OCI-LY7 (cell line): ENCODE data around the gene CYTH3. TPM values are rescaled to one million over a fixed set of nuclear protein-coding genes. Genes with fewer than 3 reads are reported as not detected.

Source experiments
- BruUV-seq: library from RNA; stranded (reverse); fragments of 400-500 nt; replicated peaks from 2 replicates; lab custom pipeline; 2021; lab: Mats Ljungman, UMichigan
- CTCF ChIA-PET: fragments of 300-600 bp; sonication (Branson Sonifier 250); formaldehyde crosslinking; loops from one replicate; lab custom pipeline; 2022; ENCODE audit warnings: antibody characterized with exemption; ENCODE audit not compliant: unreplicated experiment; lab: Charles Lee
- POLR2A ChIA-PET: fragments of 300-600 bp; sonication (Branson Sonifier 250); formaldehyde crosslinking; loops from one replicate; lab custom pipeline; 2022; ENCODE audit warnings: antibody characterized with exemption; lab: Charles Lee
- DNase-seq: peaks from one replicate; pipeline ENCODE4 v3.0.0-alpha.2; 2015; ENCODE audit warnings: low spot score
- H2AFZ ChIP-seq: fragments of 200-600 bp; sonication (generic), shearing (Covaris generic); 2 replicates; pipeline ENCODE4 v1.6.1; 2014; ENCODE audit warnings: mild to moderate bottlenecking, antibody characterized with exemption, low read length, moderate library complexity
- H3K27ac ChIP-seq: fragments of 200-600 bp; sonication (generic); 2 replicates; pipeline ENCODE4 v1.5.1; 2014; ENCODE audit warnings: mixed run types, low read depth, mild to moderate bottlenecking, moderate library complexity, low read length, inconsistent platforms; ENCODE audit not compliant: poor library complexity, severe bottlenecking
- H3K36me3 ChIP-seq: fragments of 200-600 bp; sonication (generic); 2 replicates; pipeline ENCODE4 v1.6.1; 2014; ENCODE audit warnings: mild to moderate bottlenecking, antibody characterized with exemption, low read length, moderate library complexity, mixed read lengths; ENCODE audit not compliant: insufficient read depth
- H3K4me1 ChIP-seq: fragments of 200-600 bp; sonication (generic); 2 replicates; pipeline ENCODE4 v1.5.1; 2014; ENCODE audit warnings: mild to moderate bottlenecking, low read length; ENCODE audit not compliant: insufficient read depth, poor library complexity, severe bottlenecking
- H3K4me2 ChIP-seq: fragments of 200-600 bp; sonication (generic); 2 replicates; pipeline ENCODE4 v1.6.1; 2014; ENCODE audit warnings: mild to moderate bottlenecking, low read length
- H3K4me3 ChIP-seq: fragments of 200-600 bp; sonication (generic); 2 replicates; pipeline ENCODE4 v1.5.1; 2014; ENCODE audit warnings: mild to moderate bottlenecking, low read depth, low read length; ENCODE audit not compliant: poor library complexity, severe bottlenecking
- H3K79me2 ChIP-seq: fragments of 200-600 bp; sonication (generic); 2 replicates; pipeline ENCODE4 v1.6.1; 2016; ENCODE audit warnings: low read depth, mild to moderate bottlenecking, low read length, moderate library complexity, mixed read lengths; ENCODE audit not compliant: insufficient read depth
- H3K9me2 ChIP-seq: fragments of 200-600 bp; sonication (generic); 2 replicates; pipeline ENCODE4 v1.6.1; 2016; ENCODE audit warnings: mild to moderate bottlenecking, low read length, mixed read lengths; ENCODE audit not compliant: insufficient read depth
- H3K9me3 ChIP-seq: fragments of 200-600 bp; sonication (generic); 2 replicates; pipeline ENCODE4 v1.6.1; 2014; ENCODE audit warnings: mild to moderate bottlenecking, mixed run types, low read length, mixed read lengths
- H4K20me1 ChIP-seq: fragments of 200-600 bp; sonication (generic); 2 replicates; pipeline ENCODE4 v1.6.1; 2014; ENCODE audit warnings: mild to moderate bottlenecking, antibody characterized with exemption, low read length, moderate library complexity, mixed read lengths; ENCODE audit not compliant: insufficient read depth
- CTCF ChIP-seq: fragments of 200-600 bp; sonication (generic); conservative IDR thresholded peaks from 2 replicates; pipeline ENCODE4 v1.5.1; 2014; ENCODE audit warnings: mild to moderate bottlenecking, antibody characterized with exemption, low read length, moderate library complexity, mixed read lengths
- EZH2phosphoT487 ChIP-seq: fragments of 200-600 bp; sonication (generic); IDR thresholded peaks from 2 replicates; pipeline ENCODE4 v1.6.1; 2018; ENCODE audit warnings: low read depth, borderline replicate concordance, mild to moderate bottlenecking, mixed run types, antibody characterized with exemption, low read length, moderate library complexity, mixed read lengths
- intact Hi-C: fragments of 100-400 bp; cut with micrococcal nuclease; formaldehyde crosslinking; loops from one replicate; pipeline ENCODE4 v1.10.0; 2022; ENCODE audit not compliant: unreplicated experiment
- total RNA-seq, 2 experiments: library from RNA; depleted of rRNA in 1 of 2; stranded (reverse); fragments of >200 nt in 1 of 2; shearing (Covaris generic) in 1 of 2; gene quantifications; 2 replicates each; pipeline ENCODE4 v1.2.3, GENCODE V29; 2014 to 2022

Gene CYTH3
- total RNA-seq, 2 experiments from 2014 or later = 3.7 to 4.7 TPM

DNA sequence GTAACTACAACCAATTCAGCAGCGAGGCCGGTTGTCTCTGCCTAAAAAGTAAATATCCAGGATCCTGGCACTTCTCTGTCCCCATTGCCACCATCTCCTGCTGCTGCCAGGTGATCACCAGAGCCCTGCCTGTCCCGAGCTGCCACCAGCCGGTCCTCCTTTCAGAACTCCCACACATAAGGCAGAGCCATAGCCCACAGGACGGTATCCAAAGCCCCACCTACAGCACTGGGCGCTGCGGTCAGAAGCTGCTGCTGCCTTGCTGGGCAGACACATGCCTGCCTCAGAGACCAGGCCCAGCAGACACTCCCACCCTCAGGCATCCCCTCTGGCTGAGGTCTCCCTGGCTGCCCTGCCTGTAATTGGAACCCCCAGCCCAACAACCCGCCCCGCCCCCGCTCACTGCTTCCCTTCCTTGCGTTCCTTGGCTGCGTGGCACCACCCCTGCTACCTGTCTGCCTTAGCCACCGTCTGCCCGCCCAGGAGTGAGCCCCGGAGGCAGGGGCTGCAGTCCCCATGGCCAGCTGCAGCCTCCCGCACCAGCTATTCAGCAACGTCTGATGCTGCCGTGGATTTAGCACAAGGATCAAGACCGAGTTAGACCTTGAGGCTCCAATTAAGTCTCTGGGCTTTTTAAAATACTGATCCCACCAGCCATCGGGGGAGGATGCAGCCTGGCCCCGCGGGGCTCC lies 100.7 kb downstream of the CYTH3 start:
- Histone ChIP-seq H2AFZ (no peak overlapping the region), H4K20me1 (no peaks in the 10 kb centered on the region), H3K4me1 (peaks cover 4% of the 10 kb centered on the region), H3K9me3 (no peaks in the 10 kb centered on the region), H3K9me2 (no peaks in the 10 kb centered on the region), H3K27ac (no peak overlapping the region), H3K36me3 (no peaks in the 10 kb centered on the region), H3K4me3 (no peak overlapping the region), H3K79me2 (no peaks in the 10 kb centered on the region), H3K4me2 (no peak overlapping the region)
- intact Hi-C loops = no loop called here
- DNase-seq = no peak
- TF ChIP-seq EZH2phosphoT487 (no peak), CTCF (no peak)
- no TSS peak for BruUV-seq
- CTCF ChIA-PET = no interaction called here
- POLR2A ChIA-PET = no interaction called here

DNA sequence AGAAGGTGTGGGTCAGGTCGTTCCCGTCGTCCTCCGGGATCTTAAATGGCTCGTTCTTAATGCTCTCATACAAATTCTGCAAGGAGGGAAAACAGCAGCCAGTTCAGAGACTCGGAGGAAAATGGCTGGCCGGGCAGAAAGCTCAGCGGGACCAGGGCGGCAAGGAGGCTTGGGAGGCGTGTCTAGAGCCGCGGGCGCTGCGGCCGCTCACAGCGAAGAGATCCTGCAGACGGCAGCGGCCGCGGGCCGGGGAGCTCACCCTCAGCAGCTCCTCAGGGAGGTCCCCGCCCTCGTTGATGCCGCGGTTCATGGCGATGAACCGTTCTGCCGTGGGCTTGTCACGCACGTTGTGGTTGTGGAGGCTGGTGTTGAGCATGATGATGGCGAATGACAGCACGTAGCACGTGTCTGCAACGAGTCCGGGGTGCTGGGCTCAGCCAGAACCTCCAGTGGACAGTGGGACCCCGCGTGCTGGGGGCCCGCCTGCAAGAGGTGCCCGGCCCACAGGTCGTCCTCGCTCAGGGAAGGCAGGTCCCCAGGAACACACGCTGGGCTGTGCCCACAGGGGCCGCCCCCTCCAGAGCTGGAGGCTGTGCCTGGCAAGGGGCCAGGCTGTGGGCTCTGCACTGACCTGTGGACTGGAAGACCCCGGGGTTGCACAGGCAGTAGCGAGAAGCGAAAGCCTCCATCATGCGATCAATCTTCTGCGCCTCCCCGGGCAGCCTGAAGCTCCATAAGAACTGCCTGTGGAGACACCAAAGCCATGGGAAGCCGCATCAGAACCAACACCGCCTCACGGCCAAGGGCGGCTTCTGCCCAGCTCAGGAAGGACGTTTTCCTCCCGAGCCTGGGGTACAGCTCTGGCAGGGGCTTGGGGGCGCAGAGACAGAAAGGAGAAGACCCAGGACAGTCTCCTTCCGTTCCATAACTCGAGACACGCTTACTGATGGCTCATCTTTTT lies 101.6 kb downstream of the CYTH3 start:
- POLR2A ChIA-PET = no interaction called here

More for the DNA sequence above, 101.6 kb downstream of the CYTH3 start:
- Histone ChIP-seq H3K36me3 (no peaks in the 10 kb centered on the region), H4K20me1 (no peaks in the 10 kb centered on the region), H2AFZ (no peak overlapping the region), H3K9me3 (no peaks in the 10 kb centered on the region), H3K4me2 (no peak overlapping the region), H3K4me1 (peaks cover 9% of the 10 kb centered on the region), H3K4me3 (no peak overlapping the region), H3K27ac (no peak overlapping the region), H3K9me2 (no peaks in the 10 kb centered on the region), H3K79me2 (no peaks in the 10 kb centered on the region)
- CTCF ChIA-PET = no interaction called here
- DNase-seq = no peak
- TF ChIP-seq CTCF (no peak), EZH2phosphoT487 (no peak)
- BruUV-seq = no TSS peak
- intact Hi-C loops = no loop called here
